ENCODE results near the gene LAMTOR1. TPM values are rescaled to one million over a fixed set of nuclear protein-coding genes. Genes with fewer than 3 reads are reported as not detected.

LAMTOR1 gene
- total and polyA plus RNA-seq, 4 donors = 51.2 to 231 (median 111) TPM

- H3K36me3 ChIP-seq (ENCODE audit: control insufficient read depth in 4 of 4, insufficient read depth in 4 of 4, low read length in 4 of 4) = peaks cover 0 to 12% (median 5%) of the 10 kb centered on the region in 4 donors
These were observed 664 bp upstream of the LAMTOR1 start for GRCh38 chr11:72103754-72104167.

DNA sequence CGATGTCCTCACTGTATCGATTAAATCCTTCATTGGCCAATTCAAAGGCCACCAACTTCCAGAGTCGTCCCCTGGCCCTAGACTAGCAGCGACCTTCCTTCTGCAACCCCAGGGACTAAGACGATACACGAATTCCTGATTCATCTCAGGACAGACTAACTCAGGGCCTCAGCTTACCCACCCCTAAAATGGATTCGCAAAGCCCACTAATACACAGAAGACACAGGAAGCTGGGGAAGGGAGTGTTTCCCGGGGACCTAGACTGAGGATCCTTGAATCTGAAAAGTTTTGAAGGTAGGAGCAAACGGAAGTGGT, 509 bp downstream of the LAMTOR1 start:
- H3K9ac ChIP-seq (ENCODE audit: insufficient read depth in 1 of 2, low read length in 2 of 2) = peak overlapping the region; percentile 78 to 80
- H3K4me1 ChIP-seq (ENCODE audit: control insufficient read depth in 5 of 5, insufficient read depth in 5 of 5, low read length in 5 of 5) = peaks cover 0 to 17% (median 5%) of the 10 kb centered on the region in 5 donors
- peaks cover 7 to 18% (median 16%) of the 10 kb centered on the region in 4 donors for H3K36me3 ChIP-seq (ENCODE audit: control insufficient read depth in 4 of 4, insufficient read depth in 4 of 4, low read length in 4 of 4)
- TF ChIP-seq, protein P1, sequence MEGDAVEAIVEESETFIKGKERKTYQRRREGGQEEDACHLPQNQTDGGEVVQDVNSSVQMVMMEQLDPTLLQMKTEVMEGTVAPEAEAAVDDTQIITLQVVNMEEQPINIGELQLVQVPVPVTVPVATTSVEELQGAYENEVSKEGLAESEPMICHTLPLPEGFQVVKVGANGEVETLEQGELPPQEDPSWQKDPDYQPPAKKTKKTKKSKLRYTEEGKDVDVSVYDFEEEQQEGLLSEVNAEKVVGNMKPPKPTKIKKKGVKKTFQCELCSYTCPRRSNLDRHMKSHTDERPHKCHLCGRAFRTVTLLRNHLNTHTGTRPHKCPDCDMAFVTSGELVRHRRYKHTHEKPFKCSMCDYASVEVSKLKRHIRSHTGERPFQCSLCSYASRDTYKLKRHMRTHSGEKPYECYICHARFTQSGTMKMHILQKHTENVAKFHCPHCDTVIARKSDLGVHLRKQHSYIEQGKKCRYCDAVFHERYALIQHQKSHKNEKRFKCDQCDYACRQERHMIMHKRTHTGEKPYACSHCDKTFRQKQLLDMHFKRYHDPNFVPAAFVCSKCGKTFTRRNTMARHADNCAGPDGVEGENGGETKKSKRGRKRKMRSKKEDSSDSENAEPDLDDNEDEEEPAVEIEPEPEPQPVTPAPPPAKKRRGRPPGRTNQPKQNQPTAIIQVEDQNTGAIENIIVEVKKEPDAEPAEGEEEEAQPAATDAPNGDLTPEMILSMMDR (IDR thresholded peaks at IDR 0.05; ENCODE audit: control extremely low read depth, extremely low read depth) = no peak
- WGBS, 2 donors = 2% methylated on average over 9 of the region's 9 CpGs
- H3K9me3 ChIP-seq (ENCODE audit: control insufficient read depth in 4 of 4, insufficient read depth in 3 of 4, low read length in 3 of 4) = no peaks in the 10 kb centered on the region
- H3K4me3 ChIP-seq = peak overlapping the region; percentile 94
- peak overlapping the region; percentile 93 to 99 for H3K27ac ChIP-seq (ENCODE audit: low read depth in 1 of 2, low read length in 1 of 2)
- no peaks in the 10 kb centered on the region for H3K27me3 ChIP-seq (ENCODE audit: control insufficient read depth in 3 of 3, insufficient read depth in 3 of 3, low read length in 2 of 3)
- ATAC-seq (ENCODE audit: insufficient read depth, low FRiP score) (no peak), DNase-seq (no peak)

More at GRCh38 chr11:72103754-72104167, 664 bp upstream of the LAMTOR1 start:
- Histone ChIP-seq H3K27me3 (ENCODE audit: control insufficient read depth in 3 of 3, insufficient read depth in 3 of 3, low read length in 2 of 3) (no peaks in the 10 kb centered on the region), H3K9me3 (ENCODE audit: control insufficient read depth in 4 of 4, insufficient read depth in 3 of 4, low read length in 3 of 4) (no peaks in the 10 kb centered on the region), H3K27ac (ENCODE audit: low read depth in 1 of 2, low read length in 1 of 2) (peak overlapping the region; percentile 82 to 98), H3K4me1 (ENCODE audit: control insufficient read depth in 5 of 5, insufficient read depth in 5 of 5, low read length in 5 of 5) (peaks cover 0 to 17% (median 5%) of the 10 kb centered on the region in 5 donors), H3K9ac (ENCODE audit: insufficient read depth in 1 of 2, low read length in 2 of 2) (peak overlapping the region in 1 of 2 donors; percentile 70), H3K4me3 (peak overlapping the region; percentile 56)
- TF ChIP-seq, protein P1 (IDR thresholded peaks at IDR 0.05; ENCODE audit: control extremely low read depth, extremely low read depth) = no peak
- 80 to 83% methylated on average over 11 of the region's 11 CpGs for WGBS, 2 donors
- ATAC-seq (ENCODE audit: insufficient read depth, low FRiP score) = no peak
- no peak for DNase-seq

- Histone ChIP-seq H3K27me3 (ENCODE audit: control insufficient read depth in 3 of 3, insufficient read depth in 3 of 3, low read length in 2 of 3) (no peaks in the 10 kb centered on the region), H3K9me3 (ENCODE audit: control insufficient read depth in 4 of 4, insufficient read depth in 3 of 4, low read length in 3 of 4) (no peaks in the 10 kb centered on the region), H3K27ac (ENCODE audit: low read depth in 1 of 2, low read length in 1 of 2) (peak overlapping the region; percentile 93 to 99), H3K4me1 (ENCODE audit: control insufficient read depth in 5 of 5, insufficient read depth in 5 of 5, low read length in 5 of 5) (peaks cover 0 to 17% (median 5%) of the 10 kb centered on the region in 5 donors), H3K4me3 (peak overlapping the region; percentile 94), H3K36me3 (ENCODE audit: control insufficient read depth in 4 of 4, insufficient read depth in 4 of 4, low read length in 4 of 4) (peaks cover 11 to 22% (median 21%) of the 10 kb centered on the region in 4 donors), H3K9ac (ENCODE audit: insufficient read depth in 1 of 2, low read length in 2 of 2) (peak overlapping the region; percentile 78 to 80)
- DNase-seq (no peak), ATAC-seq (ENCODE audit: insufficient read depth, low FRiP score) (no peak)
- TF ChIP-seq, protein P1 (IDR thresholded peaks at IDR 0.05; ENCODE audit: control extremely low read depth, extremely low read depth) = no peak
- WGBS, 2 donors = 31 to 37% methylated on average over 4 of the region's 4 CpGs
These were observed 935 bp downstream of the LAMTOR1 start for GRCh38 chr11:72102162-72102561.

DNA sequence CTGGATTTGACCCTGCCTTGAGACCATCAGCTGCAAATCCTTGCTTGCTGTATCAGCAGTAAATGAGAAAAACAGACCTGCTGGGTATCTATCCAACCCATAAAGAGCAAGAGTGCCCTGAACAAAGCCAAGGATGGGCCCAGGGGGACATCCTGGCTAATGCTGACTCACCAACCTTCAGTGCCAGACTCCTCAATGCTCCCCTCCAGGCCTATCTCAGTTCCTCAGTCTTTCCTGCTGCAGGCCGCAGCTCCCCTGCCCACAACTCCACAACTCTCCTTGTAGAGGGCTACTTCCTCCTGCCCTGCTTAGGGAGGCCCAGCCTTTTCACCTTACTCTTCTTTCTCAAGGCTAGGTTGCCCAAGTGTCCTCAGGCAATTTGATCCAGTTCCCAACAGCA, 2.6 kb downstream of the LAMTOR1 start:
- 18 to 60% methylated on average over 1 of the region's 1 CpG for WGBS, 2 donors
- peaks cover 13 to 29% (median 25%) of the 10 kb centered on the region in 4 donors for H3K36me3 ChIP-seq (ENCODE audit: control insufficient read depth in 4 of 4, insufficient read depth in 4 of 4, low read length in 4 of 4)
- H3K9me3 ChIP-seq (ENCODE audit: control insufficient read depth in 4 of 4, insufficient read depth in 3 of 4, low read length in 3 of 4) = no peaks in the 10 kb centered on the region
- H3K4me1 ChIP-seq (ENCODE audit: control insufficient read depth in 5 of 5, insufficient read depth in 5 of 5, low read length in 5 of 5) = peaks cover 0 to 17% (median 5%) of the 10 kb centered on the region in 5 donors
- DNase-seq = no peak
- H3K27ac ChIP-seq (ENCODE audit: low read depth in 1 of 2, low read length in 1 of 2) = peak overlapping the region in 1 of 2 donors; percentile 37
- TF ChIP-seq, protein P1 (IDR thresholded peaks at IDR 0.05; ENCODE audit: control extremely low read depth, extremely low read depth) = no peak
- H3K27me3 ChIP-seq (ENCODE audit: control insufficient read depth in 3 of 3, insufficient read depth in 3 of 3, low read length in 2 of 3) = no peaks in the 10 kb centered on the region
- H3K9ac ChIP-seq (ENCODE audit: insufficient read depth in 1 of 2, low read length in 2 of 2) = no peak overlapping the region
- no peak overlapping the region for H3K4me3 ChIP-seq
- no peak for ATAC-seq (ENCODE audit: insufficient read depth, low FRiP score)
